Measurements from ENCODE around the gene TXNDC9.
"Not testable (repeated sequence)": the region's sequence is repeated elsewhere in the genome, so short reads cannot be mapped to it uniquely, and the experiment has no call there.

DNA sequence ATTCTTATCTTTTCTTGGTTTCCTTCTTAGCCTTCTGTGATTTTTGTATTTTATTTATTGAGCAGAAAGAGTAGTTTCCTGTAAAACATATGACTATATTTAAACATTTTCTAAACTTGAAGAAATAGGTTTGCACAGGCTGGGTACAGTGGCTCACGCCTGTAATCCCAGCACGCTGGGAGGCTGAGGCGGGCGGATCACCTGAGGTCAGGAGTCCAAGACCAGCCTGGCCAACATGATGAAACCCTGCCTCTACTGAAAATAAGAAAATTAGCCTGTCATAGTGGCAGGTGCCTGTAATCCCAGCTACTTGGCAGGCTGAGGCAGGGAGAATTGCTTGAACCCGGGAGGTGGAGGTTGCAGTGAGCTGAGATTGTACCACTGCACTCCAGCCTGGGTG is 32.7 kb upstream of the TXNDC9 start:
- TF ChIP-seq, protein P1, sequence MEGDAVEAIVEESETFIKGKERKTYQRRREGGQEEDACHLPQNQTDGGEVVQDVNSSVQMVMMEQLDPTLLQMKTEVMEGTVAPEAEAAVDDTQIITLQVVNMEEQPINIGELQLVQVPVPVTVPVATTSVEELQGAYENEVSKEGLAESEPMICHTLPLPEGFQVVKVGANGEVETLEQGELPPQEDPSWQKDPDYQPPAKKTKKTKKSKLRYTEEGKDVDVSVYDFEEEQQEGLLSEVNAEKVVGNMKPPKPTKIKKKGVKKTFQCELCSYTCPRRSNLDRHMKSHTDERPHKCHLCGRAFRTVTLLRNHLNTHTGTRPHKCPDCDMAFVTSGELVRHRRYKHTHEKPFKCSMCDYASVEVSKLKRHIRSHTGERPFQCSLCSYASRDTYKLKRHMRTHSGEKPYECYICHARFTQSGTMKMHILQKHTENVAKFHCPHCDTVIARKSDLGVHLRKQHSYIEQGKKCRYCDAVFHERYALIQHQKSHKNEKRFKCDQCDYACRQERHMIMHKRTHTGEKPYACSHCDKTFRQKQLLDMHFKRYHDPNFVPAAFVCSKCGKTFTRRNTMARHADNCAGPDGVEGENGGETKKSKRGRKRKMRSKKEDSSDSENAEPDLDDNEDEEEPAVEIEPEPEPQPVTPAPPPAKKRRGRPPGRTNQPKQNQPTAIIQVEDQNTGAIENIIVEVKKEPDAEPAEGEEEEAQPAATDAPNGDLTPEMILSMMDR (IDR thresholded peaks at IDR 0.05), result not testable (repeated sequence)
- TF ChIP-seq POLR2A, POLR2AphosphoS5 (IDR thresholded peaks at IDR 0.05): not testable (repeated sequence)
